HEK293 (cell line): ENCODE results near the gene CDC42SE2.

Source experiments
- FEZF1 ChIP-seq: fragments of 450-650 bp; formaldehyde crosslinking; IDR thresholded peaks from 2 replicates; pipeline ENCODE4 v1.5.1; 2016; ENCODE audit warnings: missing biosample characterization, missing genetic modification characterization
- HOXA7 ChIP-seq: sonication (generic); formaldehyde crosslinking; IDR thresholded peaks from 2 replicates; pipeline ENCODE4 v1.8.1; 2022; ENCODE audit warnings: missing genetic modification reagents, borderline replicate concordance
- KLF8 ChIP-seq: fragments of 450-650 bp; formaldehyde crosslinking; IDR thresholded peaks from 2 replicates; pipeline ENCODE4 v1.5.1; 2016; ENCODE audit warnings: missing biosample characterization, missing genetic modification characterization
- MZF1 ChIP-seq: fragments of 450-650 bp; formaldehyde crosslinking; IDR thresholded peaks from 2 replicates; pipeline ENCODE4 v1.5.1; 2017; ENCODE audit warnings: missing biosample characterization, missing genetic modification characterization, borderline replicate concordance
- OSR2 ChIP-seq: fragments of 450-650 bp; formaldehyde crosslinking; IDR thresholded peaks from 2 replicates; pipeline ENCODE4 v1.5.1; 2016; ENCODE audit warnings: missing biosample characterization, missing genetic modification characterization
- OVOL3 ChIP-seq: fragments of 450-650 bp; formaldehyde crosslinking; IDR thresholded peaks from 2 replicates; pipeline ENCODE4 v1.5.1; 2016; ENCODE audit warnings: missing biosample characterization, missing genetic modification characterization
- SCRT1 ChIP-seq: fragments of 450-650 bp; formaldehyde crosslinking; IDR thresholded peaks from 2 replicates; pipeline ENCODE4 v1.5.1; 2016; ENCODE audit warnings: missing biosample characterization, missing genetic modification characterization, borderline replicate concordance
- ZFP69B ChIP-seq: fragments of 450-650 bp; formaldehyde crosslinking; IDR thresholded peaks from 2 replicates; pipeline ENCODE4 v1.5.1; 2016; ENCODE audit warnings: missing biosample characterization, missing genetic modification characterization
- ZNF10 ChIP-seq: fragments of 450-650 bp; formaldehyde crosslinking; IDR thresholded peaks from 2 replicates; pipeline ENCODE4 v1.5.1; 2017; ENCODE audit warnings: missing biosample characterization, missing genetic modification characterization
- ZNF133 ChIP-seq: fragments of 450-650 bp; formaldehyde crosslinking; IDR thresholded peaks from 2 replicates; pipeline ENCODE4 v1.5.1; 2016; ENCODE audit warnings: missing biosample characterization, missing genetic modification characterization
- ZNF140 ChIP-seq: fragments of 450-650 bp; formaldehyde crosslinking; IDR thresholded peaks from 2 replicates; pipeline ENCODE4 v1.5.1; 2016; ENCODE audit warnings: missing biosample characterization, missing genetic modification characterization
- ZNF146 ChIP-seq: fragments of 450-650 bp; formaldehyde crosslinking; IDR thresholded peaks from 2 replicates; pipeline ENCODE4 v1.5.1; 2016; ENCODE audit warnings: missing biosample characterization, missing genetic modification characterization
- ZNF2 ChIP-seq: fragments of 450-650 bp; formaldehyde crosslinking; IDR thresholded peaks from 2 replicates; pipeline ENCODE4 v1.5.1; 2016; ENCODE audit warnings: missing biosample characterization, missing genetic modification characterization
- ZNF223 ChIP-seq: fragments of 450-650 bp; formaldehyde crosslinking; IDR thresholded peaks from 2 replicates; pipeline ENCODE4 v1.5.1; 2016; ENCODE audit warnings: missing biosample characterization, missing genetic modification characterization
- ZNF266 ChIP-seq: fragments of 450-650 bp; formaldehyde crosslinking; IDR thresholded peaks from 2 replicates; pipeline ENCODE4 v1.5.1; 2016; ENCODE audit warnings: missing biosample characterization, missing genetic modification characterization, low read depth
- ZNF514 ChIP-seq: fragments of 450-650 bp; formaldehyde crosslinking; IDR thresholded peaks from 2 replicates; pipeline ENCODE4 v1.5.1; 2016; ENCODE audit warnings: missing biosample characterization, missing genetic modification characterization
- ZNF555 ChIP-seq: fragments of 450-650 bp; formaldehyde crosslinking; conservative IDR thresholded peaks from 2 replicates; pipeline ENCODE4 v1.5.1; 2017; ENCODE audit warnings: missing biosample characterization, mild to moderate bottlenecking, missing genetic modification characterization, inconsistent platforms
- ZNF658 ChIP-seq: fragments of 450-650 bp; formaldehyde crosslinking; IDR thresholded peaks from 2 replicates; pipeline ENCODE4; 2016; ENCODE audit warnings: missing biosample characterization, missing genetic modification characterization
- ZNF664 ChIP-seq: fragments of 450-650 bp; formaldehyde crosslinking; IDR thresholded peaks from 2 replicates; pipeline ENCODE4 v1.5.1; 2016; ENCODE audit warnings: missing biosample characterization, missing genetic modification characterization
- TF ChIP-seq, protein P1 (sequence below): fragments of 450-650 bp; formaldehyde crosslinking; IDR thresholded peaks from 2 replicates; pipeline ENCODE4 v1.5.1; 2016; ENCODE audit warnings: missing biosample characterization, missing genetic modification characterization
- TF ChIP-seq, protein P2 (sequence below): fragments of 450-650 bp; formaldehyde crosslinking; IDR thresholded peaks from 2 replicates; pipeline ENCODE4 v1.5.1; 2016; ENCODE audit warnings: missing biosample characterization, missing genetic modification characterization
- TF ChIP-seq, protein P3 (sequence below): fragments of 450-650 bp; formaldehyde crosslinking; IDR thresholded peaks from 2 replicates; pipeline ENCODE4 v1.5.1; 2016; ENCODE audit warnings: missing biosample characterization, missing genetic modification characterization
- TF ChIP-seq, protein P4 (sequence below): fragments of 450-650 bp; formaldehyde crosslinking; IDR thresholded peaks from 2 replicates; pipeline ENCODE4 v1.5.1; 2016; ENCODE audit warnings: missing biosample characterization, missing genetic modification characterization, borderline replicate concordance
- TF ChIP-seq, protein P5 (sequence below): fragments of 450-650 bp; formaldehyde crosslinking; conservative IDR thresholded peaks from 2 replicates; pipeline ENCODE4 v1.5.1; 2016; ENCODE audit warnings: low read depth, missing biosample characterization, missing genetic modification characterization
- TF ChIP-seq, protein P6 (sequence below): fragments of 450-650 bp; formaldehyde crosslinking; IDR thresholded peaks from 2 replicates; pipeline ENCODE4 v1.5.1; 2016; ENCODE audit warnings: missing biosample characterization, missing genetic modification characterization, low read depth
- TF ChIP-seq, protein P7 (sequence below): fragments of 450-650 bp; formaldehyde crosslinking; IDR thresholded peaks from 2 replicates; pipeline ENCODE4 v1.5.1; 2016; ENCODE audit warnings: missing biosample characterization, missing genetic modification characterization

Gene CDC42SE2

DNA sequence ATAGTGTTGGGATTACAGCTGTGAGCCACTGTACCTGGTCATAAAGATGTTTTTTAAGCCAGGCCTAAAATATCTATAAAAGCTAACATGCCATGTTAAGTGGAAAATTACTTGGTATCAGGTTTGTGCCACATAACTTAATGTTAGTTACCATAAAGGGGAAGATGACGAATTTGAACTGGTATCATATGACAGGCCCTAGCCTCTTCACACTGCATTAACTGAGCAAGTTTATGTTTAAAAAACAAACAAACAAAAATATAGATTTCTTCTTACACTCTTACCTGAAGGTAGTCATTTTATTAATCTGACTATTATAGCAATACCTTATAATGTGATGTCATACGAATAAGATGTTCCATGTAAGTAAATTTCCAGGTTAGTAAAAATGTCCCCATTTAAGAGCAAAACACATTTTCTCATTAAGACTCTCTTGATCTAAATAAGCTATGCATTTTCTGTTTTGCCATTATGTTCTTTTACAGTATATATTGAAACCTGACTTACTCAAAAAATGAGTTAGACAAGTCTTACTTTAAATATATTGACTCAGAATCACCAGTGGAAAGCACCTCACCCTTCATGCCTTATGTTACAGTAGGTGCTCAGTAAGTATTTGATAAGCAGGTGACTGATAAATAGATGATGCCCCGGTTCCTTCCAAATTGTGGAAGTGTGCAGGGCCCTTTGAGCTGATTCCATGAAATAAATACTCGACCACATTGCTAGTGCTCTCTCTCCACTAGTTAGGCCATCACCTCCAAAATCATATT, 125.4 kb downstream of the CDC42SE2 start (continued):
- no peak for TF ChIP-seq ZNF146 (tag by site-specific recombination)
- peak; percentile 52 for TF ChIP-seq FEZF1
- no peak for TF ChIP-seq ZFP69B (tag by site-specific recombination)
- TF ChIP-seq, protein P1, sequence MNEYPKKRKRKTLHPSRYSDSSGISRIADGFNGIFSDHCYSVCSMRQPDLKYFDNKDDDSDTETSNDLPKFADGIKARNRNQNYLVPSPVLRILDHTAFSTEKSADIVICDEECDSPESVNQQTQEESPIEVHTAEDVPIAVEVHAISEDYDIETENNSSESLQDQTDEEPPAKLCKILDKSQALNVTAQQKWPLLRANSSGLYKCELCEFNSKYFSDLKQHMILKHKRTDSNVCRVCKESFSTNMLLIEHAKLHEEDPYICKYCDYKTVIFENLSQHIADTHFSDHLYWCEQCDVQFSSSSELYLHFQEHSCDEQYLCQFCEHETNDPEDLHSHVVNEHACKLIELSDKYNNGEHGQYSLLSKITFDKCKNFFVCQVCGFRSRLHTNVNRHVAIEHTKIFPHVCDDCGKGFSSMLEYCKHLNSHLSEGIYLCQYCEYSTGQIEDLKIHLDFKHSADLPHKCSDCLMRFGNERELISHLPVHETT, result no peak
- TF ChIP-seq, protein P2, sequence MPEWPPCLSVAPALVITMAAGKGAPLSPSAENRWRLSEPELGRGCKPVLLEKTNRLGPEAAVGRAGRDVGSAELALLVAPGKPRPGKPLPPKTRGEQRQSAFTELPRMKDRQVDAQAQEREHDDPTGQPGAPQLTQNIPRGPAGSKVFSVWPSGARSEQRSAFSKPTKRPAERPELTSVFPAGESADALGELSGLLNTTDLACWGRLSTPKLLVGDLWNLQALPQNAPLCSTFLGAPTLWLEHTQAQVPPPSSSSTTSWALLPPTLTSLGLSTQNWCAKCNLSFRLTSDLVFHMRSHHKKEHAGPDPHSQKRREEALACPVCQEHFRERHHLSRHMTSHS (tag by site-specific recombination), result no peak
- peak; percentile 44; the same call in 1 of the 2 replicates for TF ChIP-seq ZNF664 (tag by site-specific recombination)
- TF ChIP-seq ZNF658 (tag by site-specific recombination), result no peak
- TF ChIP-seq ZNF10 (tag by site-specific recombination), result no peak
- TF ChIP-seq, protein P3, sequence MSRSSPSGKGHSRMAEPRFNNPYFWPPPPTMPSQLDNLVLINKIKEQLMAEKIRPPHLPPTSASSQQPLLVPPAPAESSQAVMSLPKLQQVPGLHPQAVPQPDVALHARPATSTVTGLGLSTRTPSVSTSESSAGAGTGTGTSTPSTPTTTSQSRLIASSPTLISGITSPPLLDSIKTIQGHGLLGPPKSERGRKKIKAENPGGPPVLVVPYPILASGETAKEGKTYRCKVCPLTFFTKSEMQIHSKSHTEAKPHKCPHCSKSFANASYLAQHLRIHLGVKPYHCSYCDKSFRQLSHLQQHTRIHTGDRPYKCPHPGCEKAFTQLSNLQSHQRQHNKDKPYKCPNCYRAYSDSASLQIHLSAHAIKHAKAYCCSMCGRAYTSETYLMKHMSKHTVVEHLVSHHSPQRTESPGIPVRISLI (tag by site-specific recombination), result 0 out of 2 replicates have a peak, but pooled peaks have one; percentile 52
- no peak for TF ChIP-seq ZNF223 (tag by site-specific recombination)
- peak; percentile 77 for TF ChIP-seq OSR2 (tag by site-specific recombination)
- TF ChIP-seq SCRT1 (tag by site-specific recombination), result no peak
- no peak for TF ChIP-seq ZNF2 (tag by site-specific recombination)
- TF ChIP-seq, protein P4, sequence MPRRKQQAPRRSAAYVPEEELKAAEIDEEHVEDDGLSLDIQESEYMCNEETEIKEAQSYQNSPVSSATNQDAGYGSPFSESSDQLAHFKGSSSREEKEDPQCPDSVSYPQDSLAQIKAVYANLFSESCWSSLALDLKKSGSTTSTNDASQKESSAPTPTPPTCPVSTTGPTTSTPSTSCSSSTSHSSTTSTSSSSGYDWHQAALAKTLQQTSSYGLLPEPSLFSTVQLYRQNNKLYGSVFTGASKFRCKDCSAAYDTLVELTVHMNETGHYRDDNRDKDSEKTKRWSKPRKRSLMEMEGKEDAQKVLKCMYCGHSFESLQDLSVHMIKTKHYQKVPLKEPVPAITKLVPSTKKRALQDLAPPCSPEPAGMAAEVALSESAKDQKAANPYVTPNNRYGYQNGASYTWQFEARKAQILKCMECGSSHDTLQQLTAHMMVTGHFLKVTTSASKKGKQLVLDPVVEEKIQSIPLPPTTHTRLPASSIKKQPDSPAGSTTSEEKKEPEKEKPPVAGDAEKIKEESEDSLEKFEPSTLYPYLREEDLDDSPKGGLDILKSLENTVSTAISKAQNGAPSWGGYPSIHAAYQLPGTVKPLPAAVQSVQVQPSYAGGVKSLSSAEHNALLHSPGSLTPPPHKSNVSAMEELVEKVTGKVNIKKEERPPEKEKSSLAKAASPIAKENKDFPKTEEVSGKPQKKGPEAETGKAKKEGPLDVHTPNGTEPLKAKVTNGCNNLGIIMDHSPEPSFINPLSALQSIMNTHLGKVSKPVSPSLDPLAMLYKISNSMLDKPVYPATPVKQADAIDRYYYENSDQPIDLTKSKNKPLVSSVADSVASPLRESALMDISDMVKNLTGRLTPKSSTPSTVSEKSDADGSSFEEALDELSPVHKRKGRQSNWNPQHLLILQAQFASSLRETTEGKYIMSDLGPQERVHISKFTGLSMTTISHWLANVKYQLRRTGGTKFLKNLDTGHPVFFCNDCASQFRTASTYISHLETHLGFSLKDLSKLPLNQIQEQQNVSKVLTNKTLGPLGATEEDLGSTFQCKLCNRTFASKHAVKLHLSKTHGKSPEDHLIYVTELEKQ (tag by site-specific recombination), result peak; percentile 31; the same call in 1 of the 2 replicates
- TF ChIP-seq, protein P5, sequence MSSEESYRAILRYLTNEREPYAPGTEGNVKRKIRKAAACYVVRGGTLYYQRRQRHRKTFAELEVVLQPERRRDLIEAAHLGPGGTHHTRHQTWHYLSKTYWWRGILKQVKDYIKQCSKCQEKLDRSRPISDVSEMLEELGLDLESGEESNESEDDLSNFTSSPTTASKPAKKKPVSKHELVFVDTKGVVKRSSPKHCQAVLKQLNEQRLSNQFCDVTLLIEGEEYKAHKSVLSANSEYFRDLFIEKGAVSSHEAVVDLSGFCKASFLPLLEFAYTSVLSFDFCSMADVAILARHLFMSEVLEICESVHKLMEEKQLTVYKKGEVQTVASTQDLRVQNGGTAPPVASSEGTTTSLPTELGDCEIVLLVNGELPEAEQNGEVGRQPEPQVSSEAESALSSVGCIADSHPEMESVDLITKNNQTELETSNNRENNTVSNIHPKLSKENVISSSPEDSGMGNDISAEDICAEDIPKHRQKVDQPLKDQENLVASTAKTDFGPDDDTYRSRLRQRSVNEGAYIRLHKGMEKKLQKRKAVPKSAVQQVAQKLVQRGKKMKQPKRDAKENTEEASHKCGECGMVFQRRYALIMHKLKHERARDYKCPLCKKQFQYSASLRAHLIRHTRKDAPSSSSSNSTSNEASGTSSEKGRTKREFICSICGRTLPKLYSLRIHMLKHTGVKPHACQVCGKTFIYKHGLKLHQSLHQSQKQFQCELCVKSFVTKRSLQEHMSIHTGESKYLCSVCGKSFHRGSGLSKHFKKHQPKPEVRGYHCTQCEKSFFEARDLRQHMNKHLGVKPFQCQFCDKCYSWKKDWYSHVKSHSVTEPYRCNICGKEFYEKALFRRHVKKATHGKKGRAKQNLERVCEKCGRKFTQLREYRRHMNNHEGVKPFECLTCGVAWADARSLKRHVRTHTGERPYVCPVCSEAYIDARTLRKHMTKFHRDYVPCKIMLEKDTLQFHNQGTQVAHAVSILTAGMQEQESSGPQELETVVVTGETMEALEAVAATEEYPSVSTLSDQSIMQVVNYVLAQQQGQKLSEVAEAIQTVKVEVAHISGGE (tag by site-specific recombination), result no peak
- no peak for TF ChIP-seq ZNF266 (tag by site-specific recombination)
- TF ChIP-seq, protein P6, sequence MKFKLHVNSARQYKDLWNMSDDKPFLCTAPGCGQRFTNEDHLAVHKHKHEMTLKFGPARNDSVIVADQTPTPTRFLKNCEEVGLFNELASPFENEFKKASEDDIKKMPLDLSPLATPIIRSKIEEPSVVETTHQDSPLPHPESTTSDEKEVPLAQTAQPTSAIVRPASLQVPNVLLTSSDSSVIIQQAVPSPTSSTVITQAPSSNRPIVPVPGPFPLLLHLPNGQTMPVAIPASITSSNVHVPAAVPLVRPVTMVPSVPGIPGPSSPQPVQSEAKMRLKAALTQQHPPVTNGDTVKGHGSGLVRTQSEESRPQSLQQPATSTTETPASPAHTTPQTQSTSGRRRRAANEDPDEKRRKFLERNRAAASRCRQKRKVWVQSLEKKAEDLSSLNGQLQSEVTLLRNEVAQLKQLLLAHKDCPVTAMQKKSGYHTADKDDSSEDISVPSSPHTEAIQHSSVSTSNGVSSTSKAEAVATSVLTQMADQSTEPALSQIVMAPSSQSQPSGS (tag by site-specific recombination), result peak; percentile 68
- no peak for TF ChIP-seq ZNF133 (tag by site-specific recombination)
- TF ChIP-seq, protein P7, sequence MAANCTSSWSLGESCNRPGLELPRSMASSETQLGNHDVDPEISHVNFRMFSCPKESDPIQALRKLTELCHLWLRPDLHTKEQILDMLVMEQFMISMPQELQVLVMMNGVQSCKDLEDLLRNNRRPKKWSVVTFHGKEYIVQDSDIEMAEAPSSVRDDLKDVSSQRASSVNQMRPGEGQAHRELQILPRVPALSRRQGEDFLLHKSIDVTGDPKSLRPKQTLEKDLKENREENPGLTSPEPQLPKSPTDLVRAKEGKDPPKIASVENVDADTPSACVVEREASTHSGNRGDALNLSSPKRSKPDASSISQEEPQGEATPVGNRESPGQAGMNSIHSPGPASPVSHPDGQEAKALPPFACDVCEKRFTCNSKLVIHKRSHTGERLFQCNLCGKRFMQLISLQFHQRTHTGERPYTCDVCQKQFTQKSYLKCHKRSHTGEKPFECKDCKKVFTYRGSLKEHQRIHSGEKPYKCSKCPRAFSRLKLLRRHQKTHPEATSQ (tag by site-specific recombination), result no peak
- no peak for TF ChIP-seq ZNF514 (tag by site-specific recombination)
- TF ChIP-seq OVOL3, result peak; percentile 66; the same call in 1 of the 2 replicates
- no peak for TF ChIP-seq ZNF555 (tag by site-specific recombination)
- no peak for TF ChIP-seq MZF1 (tag by site-specific recombination)
- no peak for TF ChIP-seq HOXA7 (CRISPR knock-in tag)
- 0 out of 2 replicates have a peak, but pooled peaks have one; percentile 21 for TF ChIP-seq KLF8
- no peak for TF ChIP-seq ZNF140 (tag by site-specific recombination)
